ENCODE results near the gene LAMA5. TPM values are rescaled to one million over a fixed set of nuclear protein-coding genes. Genes with fewer than 3 reads are reported as not detected.

The LAMA5 gene
- polyA plus RNA-seq, 1 of the 3 experiments (the other 2 are of a cell fraction): 27.2 TPM

DNA sequence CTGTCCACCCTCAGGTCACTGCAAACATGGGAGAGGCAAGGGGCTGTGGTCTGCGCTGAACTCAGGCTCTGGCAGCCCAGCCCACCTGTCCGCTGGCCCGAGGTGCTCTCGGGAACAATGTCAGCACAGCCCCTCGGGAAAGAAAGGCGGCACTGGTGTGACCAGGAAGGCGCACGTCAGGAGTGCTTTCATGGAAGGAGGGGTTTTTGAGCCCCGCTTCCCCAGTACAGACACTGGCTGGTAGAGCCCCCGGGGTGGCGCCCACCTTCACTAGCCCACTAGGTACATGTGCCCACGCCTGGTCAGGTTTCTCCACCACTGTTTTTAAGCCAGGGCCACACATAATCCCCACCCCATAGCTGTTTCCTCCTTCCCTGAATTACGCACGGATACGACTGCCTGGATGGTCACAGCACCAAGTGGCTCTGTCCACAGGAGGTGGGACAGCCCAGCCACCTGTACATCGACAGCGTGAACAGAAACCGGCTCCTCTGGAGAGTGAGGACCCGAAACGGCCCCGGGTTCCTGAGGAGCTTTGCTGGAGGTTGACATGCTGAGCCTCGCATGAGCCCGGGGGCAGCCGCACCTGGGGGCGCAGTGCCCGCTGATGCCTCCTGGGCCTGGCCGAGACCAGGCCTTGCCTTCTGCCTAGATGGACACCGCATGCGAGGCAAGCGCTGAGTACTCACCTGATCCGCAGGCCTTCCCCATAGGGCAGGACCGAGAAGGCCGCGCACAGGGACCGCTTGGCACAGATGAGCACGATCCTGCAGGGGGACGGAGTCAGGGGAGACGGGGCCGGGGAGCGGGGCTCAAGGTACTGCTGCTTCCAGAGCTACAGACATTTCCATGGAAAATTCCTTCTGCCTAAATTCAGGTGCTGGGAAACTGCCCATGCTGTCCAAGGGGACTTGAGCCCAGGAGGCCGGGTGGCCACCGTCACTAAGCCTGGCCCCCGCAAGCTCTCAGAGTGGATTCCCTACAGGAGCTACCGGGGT, 27.4 kb upstream of the LAMA5 start:
- no peak overlapping the region for H3K27ac ChIP-seq (ENCODE audit: low read depth in 2 of 2, low read length in 1 of 2)
- H3K4me2 ChIP-seq: no peak overlapping the region
- peaks cover 2 to 19% of the 10 kb centered on the region in 2 experiments for H3K36me3 ChIP-seq (replicated peaks in 1 of 2; ENCODE audit: control insufficient read depth in 1 of 2, insufficient read depth in 2 of 2, low read length in 1 of 2)
- H3K4me1 ChIP-seq (ENCODE audit: control insufficient read depth in 1 of 2, insufficient read depth in 2 of 2, low read depth in 1 of 2, low read length in 1 of 2): peaks cover 0 to under 1% of the 10 kb centered on the region in 2 experiments; a peak in 1 of 4 replicates
- no peaks in the 10 kb centered on the region for H3K9me2 ChIP-seq
- peaks cover 4% of the 10 kb centered on the region; the same call in 1 of the 2 replicates for H4K20me1 ChIP-seq (ENCODE audit: insufficient read depth)
- WGBS (ENCODE audit: low lambda C conversion rate): 95% methylated on average over 29 of the region's 44 CpGs
- no peaks in the 10 kb centered on the region for H3K27me3 ChIP-seq (ENCODE audit: insufficient read depth)
- no peak for DNase-seq
- TF ChIP-seq, protein P1, sequence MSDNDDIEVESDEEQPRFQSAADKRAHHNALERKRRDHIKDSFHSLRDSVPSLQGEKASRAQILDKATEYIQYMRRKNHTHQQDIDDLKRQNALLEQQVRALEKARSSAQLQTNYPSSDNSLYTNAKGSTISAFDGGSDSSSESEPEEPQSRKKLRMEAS (IDR thresholded peaks at IDR 0.05; ENCODE audit: low read depth): no peak
- TF ChIP-seq NFIC (IDR thresholded peaks at IDR 0.05; ENCODE audit: borderline replicate concordance) (no peak), CHD2 (IDR thresholded peaks at IDR 0.05; ENCODE audit: low read length, partially characterized antibody) (no peak), TCF12 (IDR thresholded peaks at IDR 0.05) (no peak), RXRA (IDR thresholded peaks at IDR 0.05; ENCODE audit: borderline replicate concordance, low read depth) (no peak), GABPA (IDR thresholded peaks at IDR 0.05; ENCODE audit: low read depth) (no peak), POLR2AphosphoS5 (IDR thresholded peaks at IDR 0.05; ENCODE audit: low read depth, low read length) (no peak), SMC3 (IDR thresholded peaks at IDR 0.05; ENCODE audit: low read depth, low read length) (no peak), RFX5 (IDR thresholded peaks at IDR 0.05; ENCODE audit: low read length) (no peak), MXI1 (IDR thresholded peaks at IDR 0.05; ENCODE audit: low read depth, low read length) (no peak), FOXJ3 (CRISPR knock-in tag; IDR thresholded peaks at IDR 0.05) (no peak)
- TF ChIP-seq, protein P2, sequence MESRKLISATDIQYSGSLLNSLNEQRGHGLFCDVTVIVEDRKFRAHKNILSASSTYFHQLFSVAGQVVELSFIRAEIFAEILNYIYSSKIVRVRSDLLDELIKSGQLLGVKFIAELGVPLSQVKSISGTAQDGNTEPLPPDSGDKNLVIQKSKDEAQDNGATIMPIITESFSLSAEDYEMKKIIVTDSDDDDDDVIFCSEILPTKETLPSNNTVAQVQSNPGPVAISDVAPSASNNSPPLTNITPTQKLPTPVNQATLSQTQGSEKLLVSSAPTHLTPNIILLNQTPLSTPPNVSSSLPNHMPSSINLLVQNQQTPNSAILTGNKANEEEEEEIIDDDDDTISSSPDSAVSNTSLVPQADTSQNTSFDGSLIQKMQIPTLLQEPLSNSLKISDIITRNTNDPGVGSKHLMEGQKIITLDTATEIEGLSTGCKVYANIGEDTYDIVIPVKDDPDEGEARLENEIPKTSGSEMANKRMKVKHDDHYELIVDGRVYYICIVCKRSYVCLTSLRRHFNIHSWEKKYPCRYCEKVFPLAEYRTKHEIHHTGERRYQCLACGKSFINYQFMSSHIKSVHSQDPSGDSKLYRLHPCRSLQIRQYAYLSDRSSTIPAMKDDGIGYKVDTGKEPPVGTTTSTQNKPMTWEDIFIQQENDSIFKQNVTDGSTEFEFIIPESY (IDR thresholded peaks at IDR 0.05; ENCODE audit: borderline replicate concordance, low read depth): no peak
- TF ChIP-seq, protein P3, sequence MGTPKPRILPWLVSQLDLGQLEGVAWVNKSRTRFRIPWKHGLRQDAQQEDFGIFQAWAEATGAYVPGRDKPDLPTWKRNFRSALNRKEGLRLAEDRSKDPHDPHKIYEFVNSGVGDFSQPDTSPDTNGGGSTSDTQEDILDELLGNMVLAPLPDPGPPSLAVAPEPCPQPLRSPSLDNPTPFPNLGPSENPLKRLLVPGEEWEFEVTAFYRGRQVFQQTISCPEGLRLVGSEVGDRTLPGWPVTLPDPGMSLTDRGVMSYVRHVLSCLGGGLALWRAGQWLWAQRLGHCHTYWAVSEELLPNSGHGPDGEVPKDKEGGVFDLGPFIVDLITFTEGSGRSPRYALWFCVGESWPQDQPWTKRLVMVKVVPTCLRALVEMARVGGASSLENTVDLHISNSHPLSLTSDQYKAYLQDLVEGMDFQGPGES (IDR thresholded peaks at IDR 0.05; ENCODE audit: low read depth, low read length): no peak
- TF ChIP-seq, protein P4, sequence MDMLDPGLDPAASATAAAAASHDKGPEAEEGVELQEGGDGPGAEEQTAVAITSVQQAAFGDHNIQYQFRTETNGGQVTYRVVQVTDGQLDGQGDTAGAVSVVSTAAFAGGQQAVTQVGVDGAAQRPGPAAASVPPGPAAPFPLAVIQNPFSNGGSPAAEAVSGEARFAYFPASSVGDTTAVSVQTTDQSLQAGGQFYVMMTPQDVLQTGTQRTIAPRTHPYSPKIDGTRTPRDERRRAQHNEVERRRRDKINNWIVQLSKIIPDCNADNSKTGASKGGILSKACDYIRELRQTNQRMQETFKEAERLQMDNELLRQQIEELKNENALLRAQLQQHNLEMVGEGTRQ (IDR thresholded peaks at IDR 0.05; ENCODE audit: borderline replicate concordance, low read depth, low read length): no peak
- TF ChIP-seq, protein P5, sequence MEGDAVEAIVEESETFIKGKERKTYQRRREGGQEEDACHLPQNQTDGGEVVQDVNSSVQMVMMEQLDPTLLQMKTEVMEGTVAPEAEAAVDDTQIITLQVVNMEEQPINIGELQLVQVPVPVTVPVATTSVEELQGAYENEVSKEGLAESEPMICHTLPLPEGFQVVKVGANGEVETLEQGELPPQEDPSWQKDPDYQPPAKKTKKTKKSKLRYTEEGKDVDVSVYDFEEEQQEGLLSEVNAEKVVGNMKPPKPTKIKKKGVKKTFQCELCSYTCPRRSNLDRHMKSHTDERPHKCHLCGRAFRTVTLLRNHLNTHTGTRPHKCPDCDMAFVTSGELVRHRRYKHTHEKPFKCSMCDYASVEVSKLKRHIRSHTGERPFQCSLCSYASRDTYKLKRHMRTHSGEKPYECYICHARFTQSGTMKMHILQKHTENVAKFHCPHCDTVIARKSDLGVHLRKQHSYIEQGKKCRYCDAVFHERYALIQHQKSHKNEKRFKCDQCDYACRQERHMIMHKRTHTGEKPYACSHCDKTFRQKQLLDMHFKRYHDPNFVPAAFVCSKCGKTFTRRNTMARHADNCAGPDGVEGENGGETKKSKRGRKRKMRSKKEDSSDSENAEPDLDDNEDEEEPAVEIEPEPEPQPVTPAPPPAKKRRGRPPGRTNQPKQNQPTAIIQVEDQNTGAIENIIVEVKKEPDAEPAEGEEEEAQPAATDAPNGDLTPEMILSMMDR (IDR thresholded peaks at IDR 0.05): no peak
- CTCF ChIA-PET: interaction anchor here (0.9 to 2.0 kb wide), 4 partner anchors 10 to 16 kb away, joined by 3 to 5 read pairs (median 3); no protein-coding TSS in a partner anchor
- no peaks in the 10 kb centered on the region for H3K9me3 ChIP-seq
- H3K9ac ChIP-seq: no peak overlapping the region
- H3K79me2 ChIP-seq (ENCODE audit: insufficient read depth): peaks cover under 1% of the 10 kb centered on the region; the same call in 1 of the 2 replicates
- H3F3A ChIP-seq (replicated peaks; ENCODE audit: insufficient read depth): peaks cover 7% of the 10 kb centered on the region
- H3K4me3 ChIP-seq (ENCODE audit: low read depth in 2 of 2, low read length in 1 of 2): no peak overlapping the region
- H2AFZ ChIP-seq (ENCODE audit: low read depth): no peak overlapping the region
- POLR2A ChIA-PET: no interaction called here
